Smooth muscle cell (in vitro differentiated cells): ENCODE data around the gene FAM234B. TPM values are rescaled to one million over a fixed set of nuclear protein-coding genes. Genes with fewer than 3 reads are reported as not detected.
A peak's percentile ranks its signal among the peaks of the same experiment; 100 is the strongest.

Source experiments
- DNase-seq: peaks from one replicate; lab custom pipeline; 2025; ENCODE audit not compliant: unreplicated experiment; lab: John Stamatoyannopoulos, UW
- H2AFZ ChIP-seq: fragments of 200-600 bp; sonication (generic); 2 replicates; pipeline ENCODE4 v1.6.0; 2016; ENCODE audit warnings: antibody characterized with exemption, low read depth, mild to moderate bottlenecking
- H3F3A ChIP-seq: fragments of 200-600 bp; sonication (generic); 2 replicates; pipeline ENCODE4 v1.6.0; 2017; ENCODE audit warnings: antibody characterized with exemption, low read depth
- H3K27ac ChIP-seq: fragments of 200-600 bp; sonication (generic); 2 replicates; pipeline ENCODE4 v1.5.1; 2016; ENCODE audit warnings: low read depth, mild to moderate bottlenecking
- H3K27me3 ChIP-seq: fragments of 200-600 bp; sonication (generic); 2 replicates; pipeline ENCODE4 v1.6.1; 2016; ENCODE audit warnings: low read depth, mild to moderate bottlenecking
- H3K36me3 ChIP-seq: fragments of 200-600 bp; sonication (generic); 2 replicates; pipeline ENCODE4 v1.5.1; 2016; ENCODE audit warnings: low read depth
- H3K4me1 ChIP-seq: fragments of 200-600 bp; sonication (generic); 2 replicates; pipeline ENCODE4 v1.5.1; 2016; ENCODE audit warnings: low read depth
- H3K4me2 ChIP-seq: fragments of 200-600 bp; sonication (generic); 2 replicates; pipeline ENCODE4 v1.6.0; 2016; ENCODE audit warnings: mild to moderate bottlenecking
- H3K4me3 ChIP-seq: fragments of 200-600 bp; sonication (generic); 2 replicates; pipeline ENCODE4 v1.5.1; 2016; ENCODE audit warnings: mild to moderate bottlenecking
- H3K79me2 ChIP-seq: fragments of 200-600 bp; sonication (generic); 2 replicates; pipeline ENCODE4 v1.6.0; 2016; ENCODE audit warnings: low read depth, mild to moderate bottlenecking
- H3K9ac ChIP-seq: fragments of 200-600 bp; sonication (generic); 2 replicates; pipeline ENCODE4 v1.6.0; 2016; ENCODE audit warnings: low read depth
- H3K9me3 ChIP-seq: fragments of 200-600 bp; sonication (generic); replicated peaks from 2 replicates; pipeline ENCODE4 v1.5.1; 2016; ENCODE audit warnings: low read depth
- H4K20me1 ChIP-seq: fragments of 200-600 bp; sonication (generic); 2 replicates; pipeline ENCODE4 v1.6.0; 2016; ENCODE audit warnings: low read depth
- WGBS: methylation state at CpG from one replicate; pipeline ENCODE4 v1.1.7; 2016; ENCODE audit warnings: low lambda C conversion rate; 5-methylcytosine and 5-hydroxymethylcytosine counted together
- polyA plus RNA-seq: library from polyadenylated mRNA; unstranded; fragments of >200 nt; fragmentation: Nextera tagmentation; extraction: Ambion mirVana; gene quantifications from 2 replicates; pipeline ENCODE4 v1.2.1, GENCODE V29; 2016
- total RNA-seq: library from RNA; depleted of rRNA; stranded (reverse); fragments of >200 nt; gene quantifications from 2 replicates; pipeline ENCODE4 v1.2.3, GENCODE V29; 2014
- TF ChIP-seq, protein P1 (sequence below): fragments of 200-600 bp; sonication (generic); IDR thresholded peaks from 2 replicates; pipeline ENCODE4 v1.5.1; 2017; ENCODE audit warnings: borderline replicate concordance, mild to moderate bottlenecking, antibody characterized with exemption; ENCODE audit not compliant: insufficient read depth, poor library complexity, severe bottlenecking

Gene FAM234B
- total and polyA plus RNA-seq, 2 experiments from 2014 or later: 1.6 to 3.0 TPM

DNA sequence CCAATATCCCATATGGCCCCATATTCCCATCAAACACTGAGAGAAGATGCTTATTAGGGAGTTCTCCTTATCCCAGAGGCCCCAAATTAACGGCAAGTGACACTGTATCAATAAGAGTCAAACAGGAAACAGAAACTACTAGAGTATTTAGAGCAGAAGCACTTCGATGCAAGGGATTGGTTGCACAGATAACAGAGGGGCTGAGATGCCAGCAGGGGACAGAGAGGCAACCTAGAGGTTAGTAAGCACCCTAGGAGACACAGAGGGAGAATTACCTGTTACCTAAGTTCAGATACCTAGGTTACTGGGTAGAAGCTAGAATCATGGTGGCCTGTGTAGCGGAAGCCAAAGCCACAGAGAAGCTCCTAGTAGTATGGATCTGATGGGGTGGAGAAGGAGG lies 47.0 kb upstream of the FAM234B start:
- Histone ChIP-seq H2AFZ (no peak overlapping the region), H3K27ac (no peak overlapping the region), H3K9me3 (no peaks in the 10 kb centered on the region), H4K20me1 (peaks cover 16% of the 10 kb centered on the region), H3K4me1 (peaks cover 13% of the 10 kb centered on the region), H3K9ac (no peak overlapping the region), H3K4me3 (no peak overlapping the region), H3F3A (peaks cover 9% of the 10 kb centered on the region), H3K79me2 (peaks cover 33% of the 10 kb centered on the region), H3K36me3 (no peaks in the 10 kb centered on the region), H3K4me2 (no peak overlapping the region), H3K27me3 (no peaks in the 10 kb centered on the region)
- TF ChIP-seq, protein P1, sequence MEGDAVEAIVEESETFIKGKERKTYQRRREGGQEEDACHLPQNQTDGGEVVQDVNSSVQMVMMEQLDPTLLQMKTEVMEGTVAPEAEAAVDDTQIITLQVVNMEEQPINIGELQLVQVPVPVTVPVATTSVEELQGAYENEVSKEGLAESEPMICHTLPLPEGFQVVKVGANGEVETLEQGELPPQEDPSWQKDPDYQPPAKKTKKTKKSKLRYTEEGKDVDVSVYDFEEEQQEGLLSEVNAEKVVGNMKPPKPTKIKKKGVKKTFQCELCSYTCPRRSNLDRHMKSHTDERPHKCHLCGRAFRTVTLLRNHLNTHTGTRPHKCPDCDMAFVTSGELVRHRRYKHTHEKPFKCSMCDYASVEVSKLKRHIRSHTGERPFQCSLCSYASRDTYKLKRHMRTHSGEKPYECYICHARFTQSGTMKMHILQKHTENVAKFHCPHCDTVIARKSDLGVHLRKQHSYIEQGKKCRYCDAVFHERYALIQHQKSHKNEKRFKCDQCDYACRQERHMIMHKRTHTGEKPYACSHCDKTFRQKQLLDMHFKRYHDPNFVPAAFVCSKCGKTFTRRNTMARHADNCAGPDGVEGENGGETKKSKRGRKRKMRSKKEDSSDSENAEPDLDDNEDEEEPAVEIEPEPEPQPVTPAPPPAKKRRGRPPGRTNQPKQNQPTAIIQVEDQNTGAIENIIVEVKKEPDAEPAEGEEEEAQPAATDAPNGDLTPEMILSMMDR: no peak
- whole genome bisulfite sequencing: 59% methylated on average over 3 of the region's 3 CpGs
- DNase-seq: no peak

GRCh38 chr12:12997734-12998133 lies 46.4 kb upstream of the FAM234B start:
- no peak overlapping the region for H3K4me2 ChIP-seq
- WGBS: 49% methylated on average over 2 of the region's 2 CpGs
- no peak overlapping the region for H3K27ac ChIP-seq
- no peak for DNase-seq
- peaks cover 9% of the 10 kb centered on the region for H3F3A ChIP-seq
- no peak overlapping the region for H3K4me3 ChIP-seq
- peaks cover 16% of the 10 kb centered on the region for H4K20me1 ChIP-seq
- peaks cover 13% of the 10 kb centered on the region for H3K4me1 ChIP-seq
- TF ChIP-seq, protein P1: no peak
- H3K36me3 ChIP-seq: no peaks in the 10 kb centered on the region
- peaks cover 33% of the 10 kb centered on the region for H3K79me2 ChIP-seq
- no peaks in the 10 kb centered on the region for H3K27me3 ChIP-seq
- H2AFZ ChIP-seq: no peak overlapping the region
- no peak overlapping the region for H3K9ac ChIP-seq
- no peaks in the 10 kb centered on the region for H3K9me3 ChIP-seq

DNA sequence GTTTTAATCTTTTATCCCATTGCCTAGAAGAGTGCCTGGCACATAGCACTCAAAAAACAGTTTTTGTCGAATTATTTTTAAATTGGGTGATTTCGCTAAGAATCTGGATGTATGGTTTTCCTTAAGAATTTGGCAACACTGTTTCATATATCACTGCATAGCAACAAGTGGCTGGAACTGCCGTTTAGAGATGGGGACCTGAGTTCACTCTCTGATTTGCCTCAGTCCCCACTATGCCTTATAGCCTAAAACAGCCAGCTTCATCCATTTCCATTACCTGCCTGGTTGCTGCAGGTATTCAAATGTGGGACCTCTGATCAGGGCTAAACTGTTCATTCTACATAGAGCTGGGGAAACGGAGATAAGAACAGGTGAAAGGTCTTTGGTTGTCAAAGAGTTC lies 45.9 kb upstream of the FAM234B start:
- 94% methylated on average over 4 of the region's 4 CpGs for WGBS
- H3K4me1 ChIP-seq: peaks cover 13% of the 10 kb centered on the region
- TF ChIP-seq, protein P1: no peak
- H2AFZ ChIP-seq: no peak overlapping the region
- H3K9ac ChIP-seq: no peak overlapping the region
- H3K9me3 ChIP-seq: no peaks in the 10 kb centered on the region
- H4K20me1 ChIP-seq: peaks cover 16% of the 10 kb centered on the region
- peak overlapping the region; percentile 88 for H3K4me2 ChIP-seq
- H3K79me2 ChIP-seq: peaks cover 33% of the 10 kb centered on the region
- peaks cover 7% of the 10 kb centered on the region for H3F3A ChIP-seq
- peak overlapping the region; percentile 95 for H3K4me3 ChIP-seq
- H3K36me3 ChIP-seq: no peaks in the 10 kb centered on the region
- DNase-seq: no peak
- H3K27ac ChIP-seq: no peak overlapping the region
- no peaks in the 10 kb centered on the region for H3K27me3 ChIP-seq

- no peak for DNase-seq
- Histone ChIP-seq H3K4me2 (peak overlapping the region; percentile 88), H2AFZ (peak overlapping the region; percentile 82), H3K9me3 (no peaks in the 10 kb centered on the region), H3K27me3 (no peaks in the 10 kb centered on the region), H3K9ac (peak overlapping the region; percentile 78), H3K27ac (no peak overlapping the region), H3K79me2 (peaks cover 33% of the 10 kb centered on the region), H4K20me1 (peaks cover 16% of the 10 kb centered on the region), H3F3A (no peaks in the 10 kb centered on the region), H3K4me1 (peaks cover 13% of the 10 kb centered on the region), H3K36me3 (no peaks in the 10 kb centered on the region), H3K4me3 (peak overlapping the region; percentile 95)
- WGBS: 23% methylated on average over 22 of the region's 22 CpGs
- TF ChIP-seq, protein P1: no peak
Measured at GRCh38 chr12:12999271-12999958, 44.8 kb upstream of the FAM234B start.
